MCF 10A (cell line): ENCODE measurements around the gene ZNF750. TPM values are rescaled to one million over a fixed set of nuclear protein-coding genes. Genes with fewer than 3 reads are reported as not detected.

ENCODE experiments used
- BruUV-seq: library from RNA; stranded (reverse); fragments of 400-500 nt; replicated peaks from 2 replicates; lab custom pipeline; 2021; lab: Mats Ljungman, UMichigan
- CTCF ChIA-PET: fragments of 300-600 bp; sonication (Branson Sonifier 250); formaldehyde crosslinking; extraction: SDS; loops from one replicate; lab custom pipeline; 2021; ENCODE audit warnings: antibody characterized with exemption, inconsistent platforms; lab: Yijun Ruan, JAX
- POLR2A ChIA-PET: fragments of 300-600, 350-650 bp; sonication (Branson Sonifier 250); formaldehyde crosslinking; extraction: SDS; loops from one replicate; lab custom pipeline; 2020; ENCODE audit warnings: antibody characterized with exemption, inconsistent platforms; lab: Yijun Ruan, JAX
- DNase-seq: peaks from one replicate; pipeline ENCODE4 v3.0.0-alpha.2; 2018; ENCODE audit not compliant: unreplicated experiment
- H3K27ac Mint-ChIP-seq: one replicate; pipeline ENCODE4 v1.8.0; 2022; ENCODE audit warnings: mild to moderate bottlenecking, low read depth, mixed read lengths; ENCODE audit not compliant: unreplicated experiment
- H3K27me3 Mint-ChIP-seq: one replicate; pipeline ENCODE4 v1.8.0; 2022; ENCODE audit warnings: mixed read lengths; ENCODE audit not compliant: insufficient read depth, unreplicated experiment
- H3K36me3 Mint-ChIP-seq: one replicate; pipeline ENCODE4 v1.8.0; 2022; ENCODE audit warnings: mild to moderate bottlenecking, moderate library complexity, mixed read lengths; ENCODE audit not compliant: insufficient read depth, unreplicated experiment
- H3K4me1 Mint-ChIP-seq: one replicate; pipeline ENCODE4 v1.8.0; 2022; ENCODE audit warnings: mixed read lengths; ENCODE audit not compliant: insufficient read depth, unreplicated experiment
- H3K4me3 Mint-ChIP-seq: one replicate; pipeline ENCODE4 v1.8.0; 2022; ENCODE audit warnings: mild to moderate bottlenecking, moderate library complexity, mixed read lengths; ENCODE audit not compliant: unreplicated experiment
- H3K9me3 Mint-ChIP-seq: one replicate; pipeline ENCODE4 v1.8.0; 2022; ENCODE audit warnings: mixed read lengths; ENCODE audit not compliant: unreplicated experiment
- CTCF ChIP-seq: fragments of 200-600 bp; IDR thresholded peaks from one replicate; pipeline ENCODE4 v1.8.0; 2022; ENCODE audit warnings: antibody characterized with exemption, mild to moderate bottlenecking; ENCODE audit not compliant: unreplicated experiment
- intact Hi-C: fragments of 100-400 bp; cut with micrococcal nuclease; formaldehyde crosslinking; loops from 2 replicates; pipeline ENCODE4 v1.14.1; 2022
- total RNA-seq: library from RNA; stranded (reverse); gene quantifications from 2 replicates; pipeline ENCODE4 v1.2.3, GENCODE V29; 2022

Gene ZNF750
- total RNA-seq, 1 experiment from 2014 or later: 0.14 TPM

GRCh38 chr17:82814834-82815233 lies 25.0 kb downstream of the ZNF750 start:
- Mint-ChIP-seq H3K4me3 (no peak overlapping the region), H3K27me3 (no peaks in the 10 kb centered on the region), H3K9me3 (no peaks in the 10 kb centered on the region), H3K27ac (no peak overlapping the region), H3K36me3 (peaks cover 38% of the 10 kb centered on the region), H3K4me1 (no peaks in the 10 kb centered on the region)
- intact Hi-C loops: no loop called here
- POLR2A ChIA-PET: interaction anchor here (1.0 kb wide), 1 partner anchor 60 kb away, joined by 3 read pairs; no protein-coding TSS in a partner anchor
- CTCF ChIA-PET: no interaction called here
- DNase-seq: no peak
- TF ChIP-seq CTCF: no peak
- no TSS peak for BruUV-seq

GRCh38 chr17:82813299-82814051 lies 26.3 kb downstream of the ZNF750 start:
- no peak for TF ChIP-seq CTCF
- DNase-seq: no peak
- CTCF ChIA-PET: no interaction called here
- no peaks in the 10 kb centered on the region for H3K4me1 Mint-ChIP-seq
- no peak overlapping the region for H3K4me3 Mint-ChIP-seq
- H3K36me3 Mint-ChIP-seq: peaks cover 37% of the 10 kb centered on the region
- intact Hi-C loops: no loop called here
- no peaks in the 10 kb centered on the region for H3K27me3 Mint-ChIP-seq
- POLR2A ChIA-PET: interaction anchor here (0.6 kb wide), 1 partner anchor 133 kb away, joined by 4 read pairs; no protein-coding TSS in a partner anchor
- no peaks in the 10 kb centered on the region for H3K9me3 Mint-ChIP-seq
- no peak overlapping the region for H3K27ac Mint-ChIP-seq
- no TSS peak for BruUV-seq

GRCh38 chr17:82812601-82813000 lies 27.2 kb downstream of the ZNF750 start:
- DNase-seq: no peak
- POLR2A ChIA-PET: no interaction called here
- no TSS peak for BruUV-seq
- Mint-ChIP-seq H3K4me1 (no peaks in the 10 kb centered on the region), H3K9me3 (no peaks in the 10 kb centered on the region), H3K4me3 (no peak overlapping the region), H3K36me3 (peaks cover 36% of the 10 kb centered on the region), H3K27me3 (no peaks in the 10 kb centered on the region), H3K27ac (no peak overlapping the region)
- no peak for TF ChIP-seq CTCF
- intact Hi-C loops: no loop called here
- CTCF ChIA-PET: no interaction called here

- CTCF ChIA-PET: no interaction called here
- no peak for DNase-seq
- H3K4me3 Mint-ChIP-seq: no peak overlapping the region
- H3K36me3 Mint-ChIP-seq: peaks cover 36% of the 10 kb centered on the region
- no peak overlapping the region for H3K27ac Mint-ChIP-seq
- H3K27me3 Mint-ChIP-seq: no peaks in the 10 kb centered on the region
- TF ChIP-seq CTCF: no peak
- no TSS peak for BruUV-seq
- intact Hi-C loops: no loop called here
- POLR2A ChIA-PET: no interaction called here
- H3K4me1 Mint-ChIP-seq: no peaks in the 10 kb centered on the region
- H3K9me3 Mint-ChIP-seq: no peaks in the 10 kb centered on the region
Measured at GRCh38 chr17:82812058-82812457, 27.8 kb downstream of the ZNF750 start.
